ENCODE results near the gene XPOT.

GRCh38 chr12:64468966-64469365 lies 64.8 kb downstream of the XPOT start:
- TF ChIP-seq CTCF (IDR thresholded peaks at IDR 0.05) (no peak), EZH2 (IDR thresholded peaks at IDR 0.05; ENCODE audit: borderline replicate concordance, insufficient read depth, low read depth, low read length, poor library complexity, severe bottlenecking) (no peak)

All from B cell (primary cell).